Loucy (cell line): ENCODE data around the gene ACER3.

Experiments used
- CTCF ChIP-seq: fragments of 200-600 bp; sonication (generic); conservative IDR thresholded peaks from 2 replicates; pipeline ENCODE4 v1.5.1; 2014; ENCODE audit warnings: mild to moderate bottlenecking, antibody characterized with exemption, low read length
- EZH2phosphoT487 ChIP-seq: fragments of 200-600 bp; IDR thresholded peaks from 2 replicates; pipeline ENCODE4 v1.6.1; 2018; ENCODE audit warnings: antibody characterized with exemption, mild to moderate bottlenecking, moderate library complexity, borderline replicate concordance

GRCh38 chr11:76836613-76837291 is 24.0 kb upstream of the ACER3 start:
- no peak for TF ChIP-seq CTCF
- TF ChIP-seq EZH2phosphoT487 = no peak
